Astrocyte (in vitro differentiated cells and primary cell): ENCODE measurements around the gene FYN.

Experiments used
- CTCF ChIP-seq: IDR thresholded peaks from 2 replicates; pipeline ENCODE4 v1.5.1; 2011; ENCODE audit warnings: low read depth, mild to moderate bottlenecking, inconsistent platforms, low read length, moderate library complexity; ENCODE audit not compliant: insufficient read depth
- EZH2 ChIP-seq: IDR thresholded peaks from 2 replicates; pipeline ENCODE4 v1.6.1; 2012; ENCODE audit warnings: mild to moderate bottlenecking, low read length, inconsistent platforms; ENCODE audit not compliant: insufficient read depth

- TF ChIP-seq CTCF (no peak), EZH2 (no peak)
Observed at GRCh38 chr6:111920578-111920977, 47.3 kb upstream of the FYN start.
